OCI-LY3 (cell line): ENCODE results near the gene SRF.

Experiments used
- CTCF ChIP-seq: fragments of 200-600, 300-600 bp; sonication (generic); IDR thresholded peaks from 2 replicates; pipeline ENCODE4 v1.5.1; 2014; ENCODE audit warnings: antibody characterized with exemption, low read length, low read depth
- EZH2phosphoT487 ChIP-seq: fragments of 200-600 bp; shearing (Covaris generic); IDR thresholded peaks from 2 replicates; pipeline ENCODE4 v1.6.1; 2018; ENCODE audit warnings: antibody characterized with exemption, mixed run types, low read depth

GRCh38 chr6:43127877-43128276 lies 43.2 kb upstream of the SRF start:
- no peak for TF ChIP-seq CTCF
- TF ChIP-seq EZH2phosphoT487: no peak
